Endothelial cell (in vitro differentiated cells): ENCODE data around the gene LRP1B. TPM values are rescaled to one million over a fixed set of nuclear protein-coding genes. Genes with fewer than 3 reads are reported as not detected.

Experiments used
- DNase-seq: peaks from one replicate; pipeline ENCODE4 v3.0.0; 2021; ENCODE audit warnings: low spot score
- H3K27ac Mint-ChIP-seq: one replicate; pipeline ENCODE4 v1.8.0; 2021; ENCODE audit warnings: mixed read lengths, inconsistent platforms; ENCODE audit not compliant: unreplicated experiment
- H3K27me3 Mint-ChIP-seq: one replicate; pipeline ENCODE4 v1.8.0; 2021; ENCODE audit warnings: mild to moderate bottlenecking, moderate library complexity, mixed read lengths, inconsistent platforms; ENCODE audit not compliant: unreplicated experiment
- H3K36me3 Mint-ChIP-seq: one replicate; pipeline ENCODE4 v1.8.0; 2021; ENCODE audit warnings: mild to moderate bottlenecking, low read depth, mixed read lengths, inconsistent platforms; ENCODE audit not compliant: unreplicated experiment
- H3K4me1 Mint-ChIP-seq: one replicate; pipeline ENCODE4 v1.8.0; 2021; ENCODE audit warnings: mild to moderate bottlenecking, mixed read lengths, inconsistent platforms; ENCODE audit not compliant: unreplicated experiment
- H3K4me3 Mint-ChIP-seq: one replicate; pipeline ENCODE4 v1.8.0; 2021; ENCODE audit warnings: mild to moderate bottlenecking, mixed read lengths, inconsistent platforms; ENCODE audit not compliant: unreplicated experiment
- H3K9me3 Mint-ChIP-seq: one replicate; pipeline ENCODE4 v1.8.0; 2021; ENCODE audit warnings: mixed read lengths, inconsistent platforms; ENCODE audit not compliant: unreplicated experiment
- total RNA-seq: library from RNA; stranded (reverse); fragmentation: NEBNext Ultra II Directional; extraction: Animal tissue kit (Norgen Biotek cat#: 25700); gene quantifications from one replicate; pipeline ENCODE4 v1.2.1, GENCODE V29; 2021; ENCODE audit not compliant: unreplicated experiment
- TF ChIP-seq, protein P1 (sequence below): fragments of 200-600 bp; sonication (generic); IDR thresholded peaks from one replicate; pipeline ENCODE4 v1.5.0; 2021; ENCODE audit warnings: antibody characterized with exemption; ENCODE audit not compliant: unreplicated experiment

Gene LRP1B
- total RNA-seq, 1 donor from 2014 or later, result 1.4 TPM

DNA sequence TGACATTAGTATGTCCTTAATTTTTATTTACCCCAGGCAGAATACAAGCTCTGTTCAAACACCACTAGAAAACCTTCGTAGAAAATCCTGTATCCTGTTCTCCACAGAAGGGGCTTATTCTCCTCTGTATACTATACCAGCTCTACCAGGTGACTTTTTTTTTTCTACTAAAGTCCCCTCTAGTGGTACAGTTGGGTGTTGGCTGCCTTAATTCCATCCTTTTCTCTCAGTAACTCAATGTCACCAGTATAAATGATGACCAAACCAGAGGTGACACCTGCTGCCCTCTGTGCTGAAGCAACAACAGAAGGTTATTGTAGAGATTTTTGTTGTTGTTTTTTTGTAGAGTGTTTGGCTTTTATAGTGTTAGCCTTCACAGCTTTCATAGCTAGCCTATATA lies 1322.0 kb downstream of the LRP1B start:
- H3K4me1 Mint-ChIP-seq, result no peaks in the 10 kb centered on the region
- DNase-seq, result no peak
- H3K27ac Mint-ChIP-seq, result no peak overlapping the region
- TF ChIP-seq, protein P1, sequence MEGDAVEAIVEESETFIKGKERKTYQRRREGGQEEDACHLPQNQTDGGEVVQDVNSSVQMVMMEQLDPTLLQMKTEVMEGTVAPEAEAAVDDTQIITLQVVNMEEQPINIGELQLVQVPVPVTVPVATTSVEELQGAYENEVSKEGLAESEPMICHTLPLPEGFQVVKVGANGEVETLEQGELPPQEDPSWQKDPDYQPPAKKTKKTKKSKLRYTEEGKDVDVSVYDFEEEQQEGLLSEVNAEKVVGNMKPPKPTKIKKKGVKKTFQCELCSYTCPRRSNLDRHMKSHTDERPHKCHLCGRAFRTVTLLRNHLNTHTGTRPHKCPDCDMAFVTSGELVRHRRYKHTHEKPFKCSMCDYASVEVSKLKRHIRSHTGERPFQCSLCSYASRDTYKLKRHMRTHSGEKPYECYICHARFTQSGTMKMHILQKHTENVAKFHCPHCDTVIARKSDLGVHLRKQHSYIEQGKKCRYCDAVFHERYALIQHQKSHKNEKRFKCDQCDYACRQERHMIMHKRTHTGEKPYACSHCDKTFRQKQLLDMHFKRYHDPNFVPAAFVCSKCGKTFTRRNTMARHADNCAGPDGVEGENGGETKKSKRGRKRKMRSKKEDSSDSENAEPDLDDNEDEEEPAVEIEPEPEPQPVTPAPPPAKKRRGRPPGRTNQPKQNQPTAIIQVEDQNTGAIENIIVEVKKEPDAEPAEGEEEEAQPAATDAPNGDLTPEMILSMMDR, result no peak
- no peak overlapping the region for H3K4me3 Mint-ChIP-seq
- H3K36me3 Mint-ChIP-seq, result no peaks in the 10 kb centered on the region
- no peaks in the 10 kb centered on the region for H3K9me3 Mint-ChIP-seq
- H3K27me3 Mint-ChIP-seq, result no peaks in the 10 kb centered on the region

DNA sequence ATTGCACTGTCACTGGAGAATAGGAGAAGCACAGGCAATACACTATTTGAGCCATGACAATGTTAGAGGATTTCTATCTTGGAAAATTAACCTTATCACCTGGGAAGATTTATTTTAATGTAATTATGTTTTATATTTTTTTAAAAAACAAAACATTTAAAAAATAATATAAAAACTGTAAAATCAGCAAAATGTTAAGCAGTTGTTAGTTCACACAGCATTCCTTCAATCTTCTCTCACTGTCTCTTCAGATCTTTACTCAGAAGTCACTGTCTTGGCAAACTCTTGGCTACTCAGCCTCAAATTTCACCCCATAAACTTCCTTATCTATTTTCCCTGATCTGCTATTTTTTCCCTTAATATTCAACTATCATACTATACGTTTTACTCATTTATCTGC lies 1322.6 kb downstream of the LRP1B start:
- Mint-ChIP-seq H3K4me3 (no peak overlapping the region), H3K4me1 (no peaks in the 10 kb centered on the region), H3K27ac (no peak overlapping the region), H3K27me3 (no peaks in the 10 kb centered on the region), H3K9me3 (no peaks in the 10 kb centered on the region), H3K36me3 (no peaks in the 10 kb centered on the region)
- DNase-seq, result no peak
- TF ChIP-seq, protein P1, result no peak

DNA sequence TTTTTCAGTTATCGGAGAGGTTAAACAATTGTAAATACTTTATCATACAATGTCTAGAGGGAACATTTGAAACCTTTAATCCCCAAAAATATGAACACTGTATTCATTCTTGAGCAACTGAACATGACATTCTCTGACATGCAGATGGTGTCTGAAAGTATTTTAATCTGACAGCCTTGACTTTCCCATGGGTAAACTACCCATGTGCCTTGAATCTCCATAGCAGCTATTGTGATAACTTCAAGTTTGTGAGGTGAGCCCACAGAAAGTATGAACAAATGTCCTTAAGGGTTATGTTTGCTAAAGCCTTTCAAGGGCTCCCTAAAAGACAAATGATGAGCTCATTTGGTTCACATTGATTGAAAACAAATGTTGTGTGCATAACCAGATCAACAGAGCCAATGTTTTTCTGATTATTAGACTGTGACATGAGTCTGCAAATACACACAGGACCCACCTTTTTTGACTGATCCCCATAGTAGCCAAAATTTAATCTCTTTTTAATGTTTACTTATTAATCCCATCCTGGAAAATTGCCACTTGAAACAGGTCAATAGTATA lies 1326.0 kb downstream of the LRP1B start:
- TF ChIP-seq, protein P1, result no peak
- DNase-seq, result no peak
- Mint-ChIP-seq H3K4me3 (no peak overlapping the region), H3K27ac (no peak overlapping the region), H3K36me3 (no peaks in the 10 kb centered on the region), H3K27me3 (no peaks in the 10 kb centered on the region), H3K9me3 (no peaks in the 10 kb centered on the region), H3K4me1 (no peaks in the 10 kb centered on the region)

DNA sequence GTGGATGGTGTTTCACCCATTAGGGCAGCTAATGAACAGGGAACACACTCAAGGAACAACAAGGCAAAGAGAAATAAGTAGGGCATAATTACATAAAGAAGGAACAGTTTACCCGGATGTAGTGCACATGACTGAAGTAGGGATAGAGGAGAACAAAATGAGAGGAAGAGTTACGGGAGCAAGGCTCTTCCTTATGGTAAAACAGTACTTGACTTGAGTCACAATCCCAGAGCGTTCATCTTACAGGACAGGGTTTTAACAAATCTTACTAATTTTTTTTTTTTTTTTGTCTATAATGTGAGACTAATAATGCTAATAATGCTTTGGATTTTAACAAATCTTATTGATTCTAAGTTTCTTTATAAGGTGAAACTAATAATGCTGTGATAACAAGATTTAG lies 1329.5 kb downstream of the LRP1B start:
- Mint-ChIP-seq H3K36me3 (no peaks in the 10 kb centered on the region), H3K27me3 (no peaks in the 10 kb centered on the region), H3K4me1 (peaks cover 4% of the 10 kb centered on the region), H3K9me3 (no peaks in the 10 kb centered on the region), H3K27ac (no peak overlapping the region), H3K4me3 (no peak overlapping the region)
- TF ChIP-seq, protein P1, result no peak
- no peak for DNase-seq

DNA sequence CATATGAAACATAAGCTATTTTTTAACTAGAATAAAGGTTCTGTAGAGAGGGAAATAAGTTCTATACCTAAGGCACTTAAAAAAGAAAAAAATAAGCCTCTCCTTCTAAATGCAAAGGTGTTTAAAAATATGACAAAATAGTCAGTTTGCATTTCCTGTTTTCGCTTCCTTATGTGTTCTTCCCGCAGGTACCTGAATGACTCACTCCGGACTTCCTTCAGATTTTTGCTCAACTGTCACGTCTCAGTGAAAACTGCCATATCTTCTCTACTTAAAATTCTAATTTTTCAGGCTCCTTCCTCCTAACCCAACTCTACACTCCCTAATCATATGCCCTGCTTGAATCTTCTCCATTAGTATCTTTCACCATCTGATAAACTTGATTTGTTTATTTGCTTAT lies 1333.1 kb downstream of the LRP1B start:
- H3K4me3 Mint-ChIP-seq, result no peak overlapping the region
- H3K36me3 Mint-ChIP-seq, result no peaks in the 10 kb centered on the region
- peaks cover 4% of the 10 kb centered on the region for H3K4me1 Mint-ChIP-seq
- DNase-seq, result no peak
- no peaks in the 10 kb centered on the region for H3K27me3 Mint-ChIP-seq
- H3K27ac Mint-ChIP-seq, result no peak overlapping the region
- no peaks in the 10 kb centered on the region for H3K9me3 Mint-ChIP-seq
- TF ChIP-seq, protein P1, result no peak
